Sigmoid colon (tissue), 7 donors: ENCODE data around the gene CACHD1. TPM values are rescaled to one million over a fixed set of nuclear protein-coding genes. Genes with fewer than 3 reads are reported as not detected.
"Not testable (repeated sequence)": the region's sequence is repeated elsewhere in the genome, so short reads cannot be mapped to it uniquely, and the experiment has no call there.

Experiments used
- DNase-seq: peaks from one replicate; pipeline ENCODE4 v3.0.0-alpha.2; 2019
- H3K27ac ChIP-seq, 4 donors: fragments of 200-600 bp; sonication (generic); one replicate each; pipeline ENCODE4 v1.5.1; 2016 to 2019; ENCODE audit warnings: mild to moderate bottlenecking in 1 of 4
- H3K27me3 ChIP-seq, 3 donors: fragments of 200-600 bp; sonication (generic); one replicate each; pipeline ENCODE4 v1.5.1; 2019; ENCODE audit warnings: mild to moderate bottlenecking in 1 of 3
- H3K36me3 ChIP-seq, 4 donors: fragments of 200-600 bp; sonication (generic); one replicate each; pipeline ENCODE4 v1.5.1; 2016 to 2019
- H3K4me1 ChIP-seq, 4 donors: fragments of 200-600 bp; sonication (generic); one replicate each; pipeline ENCODE4 v1.5.1; 2017 to 2019
- H3K4me3 ChIP-seq, 4 donors: fragments of 200-600 bp; sonication (generic); one replicate each; pipeline ENCODE4 v1.5.1; 2017 to 2019; ENCODE audit warnings: mild to moderate bottlenecking in 2 of 4, moderate library complexity in 1 of 4
- H3K9me3 ChIP-seq, 4 donors: fragments of 200-600 bp in 3 of 4; sonication (generic) in 3 of 4; one replicate each; pipeline versions ENCODE4 v1.5.1 to v1.6.1; 2013 to 2019
- CTCF ChIP-seq, 4 experiments: fragments of 450-650 bp in 3 of 4; fragments of 200-600 bp in 1 of 4; IDR thresholded peaks; one replicate each; pipeline ENCODE4 v1.5.1; 2016 to 2019; ENCODE audit warnings: antibody characterized with exemption in 4 of 4, mild to moderate bottlenecking in 3 of 4, moderate library complexity in 2 of 4
- EP300 ChIP-seq, 4 donors: sonication (generic); formaldehyde crosslinking; IDR thresholded peaks; one replicate each; pipeline ENCODE4 v1.6.1; 2017; ENCODE audit warnings: antibody characterized with exemption in 4 of 4
- POLR2A ChIP-seq, 2 donors: fragments of 450-650 bp; IDR thresholded peaks; one replicate each; pipeline ENCODE4 v1.6.1; 2016; ENCODE audit warnings: antibody characterized with exemption in 2 of 2, mild to moderate bottlenecking in 2 of 2, moderate library complexity in 2 of 2
- POLR2AphosphoS5 ChIP-seq, 4 donors: sonication (generic); formaldehyde crosslinking; IDR thresholded peaks; one replicate each; pipeline ENCODE4 v1.6.1; 2017; ENCODE audit warnings: antibody characterized with exemption in 4 of 4
- WGBS, 2 donors: extraction: QIAGEN DNeasy Blood & Tissue Kit; methylation state at CpG; one replicate each; pipeline ENCODE4 v1.1.7; 2013; 5-methylcytosine and 5-hydroxymethylcytosine counted together
- intact Hi-C: fragments of 100-400 bp; cut with DNase I; formaldehyde crosslinking; loops from one replicate; pipeline ENCODE4 v1.15.1; 2023
- polyA plus RNA-seq, 3 donors: library from polyadenylated mRNA; stranded (reverse); fragments of 200-250 nt; gene quantifications; one replicate each; pipeline ENCODE4 v1.2.3, GENCODE V29; 2013
- total RNA-seq, 4 donors: library from RNA; depleted of rRNA; stranded (reverse); fragments of >200 nt; gene quantifications; one replicate each; pipeline ENCODE4 v1.1.0, GENCODE V29; 2016
- donor health status: healthy with polysubstance abuse.
- donor health status: Bipolar disorder and iron deficiency.
- donor health status: healthy.

CACHD1 gene
- total and polyA plus RNA-seq, 7 donors, result 0.23 to 7.1 (median 3.7) TPM

DNA sequence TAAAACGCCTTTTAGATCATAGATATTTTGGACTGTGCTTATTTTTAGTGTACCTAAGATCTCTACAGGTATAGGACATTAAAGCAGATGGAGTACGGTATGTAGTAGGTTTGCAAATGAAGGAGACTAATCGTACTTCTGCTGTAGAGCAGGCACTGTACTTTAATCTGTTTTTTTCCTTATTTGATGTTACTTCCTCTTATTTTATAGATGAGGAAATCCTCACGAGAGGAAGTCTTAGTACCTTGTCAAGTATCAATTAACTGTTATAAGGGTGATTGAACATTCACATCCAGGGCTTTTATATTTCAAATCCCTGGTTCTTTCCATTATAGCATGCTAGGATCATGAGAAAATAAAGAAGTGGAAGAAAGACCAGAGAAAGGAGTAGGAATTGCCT lies 41.1 kb downstream of the CACHD1 start:
- no peak overlapping the region for H3K4me3 ChIP-seq
- no peaks in the 10 kb centered on the region for H3K9me3 ChIP-seq
- H3K36me3 ChIP-seq, result no peaks in the 10 kb centered on the region
- H3K4me1 ChIP-seq, result peaks cover 0 to 38% (median 32%) of the 10 kb centered on the region in 4 donors
- H3K27ac ChIP-seq, result no peak overlapping the region
- intact Hi-C loops, result no loop called here
- 60 to 64% methylated on average over 4 of the region's 4 CpGs for WGBS, 2 donors
- H3K27me3 ChIP-seq, result no peaks in the 10 kb centered on the region
- TF ChIP-seq EP300 (IDR thresholded peaks at IDR 0.05) (no peak), POLR2AphosphoS5 (IDR thresholded peaks at IDR 0.05) (no peak)
- DNase-seq, result no peak

GRCh38 chr1:64512206-64512605 lies 42.3 kb downstream of the CACHD1 start:
- H3K27ac ChIP-seq, H3K36me3 ChIP-seq, H3K27me3 ChIP-seq, DNase-seq, intact Hi-C loops, H3K4me3 ChIP-seq, H3K9me3 ChIP-seq: not testable (repeated sequence)
- WGBS, 2 donors, result 44 to 48% methylated on average over 2 of the region's 2 CpGs
- peaks cover 0 to 49% (median 42%) of the 10 kb centered on the region in 4 donors for H3K4me1 ChIP-seq

DNA sequence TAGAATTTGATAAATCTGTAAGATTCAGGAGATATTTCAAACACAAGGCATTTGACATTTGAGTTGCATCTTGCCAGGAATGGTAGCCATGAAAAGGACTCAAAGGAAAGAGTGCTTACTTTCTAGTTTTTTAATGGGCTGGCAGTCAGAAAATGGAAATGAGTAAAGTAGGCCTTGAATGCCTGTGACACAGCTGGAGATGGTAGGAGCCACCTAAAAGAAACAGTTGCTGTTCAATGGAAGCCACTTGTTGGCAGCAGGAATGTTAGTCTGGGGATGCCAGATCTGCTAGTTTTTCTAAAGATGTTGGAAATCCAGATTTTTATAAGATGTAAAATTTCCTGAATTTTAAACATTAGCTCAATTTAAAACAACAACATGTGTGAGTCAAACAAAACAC lies 43.6 kb downstream of the CACHD1 start:
- Histone ChIP-seq H3K4me1 (peaks cover 0 to 58% (median 48%) of the 10 kb centered on the region in 4 donors), H3K4me3 (peak overlapping the region in 1 of 4 donors; percentile 17), H3K27me3 (no peaks in the 10 kb centered on the region), H3K27ac (peak overlapping the region; percentile 48 to 75 (median 73)), H3K9me3 (no peaks in the 10 kb centered on the region), H3K36me3 (no peaks in the 10 kb centered on the region)
- TF ChIP-seq EP300 (IDR thresholded peaks at IDR 0.05) (no peak), POLR2A (IDR thresholded peaks at IDR 0.05) (no peak), POLR2AphosphoS5 (IDR thresholded peaks at IDR 0.05) (no peak), CTCF (IDR thresholded peaks at IDR 0.05) (no peak)
- no peak for DNase-seq
- intact Hi-C loops, result no loop called here

- H3K27me3 ChIP-seq, result no peaks in the 10 kb centered on the region
- intact Hi-C loops, result no loop called here
- H3K4me3 ChIP-seq, result peak overlapping the region in 1 of 4 donors; percentile 17
- no peak for DNase-seq
- WGBS, 2 donors, result 36 to 37% methylated on average over 1 of the region's 1 CpG
- peak overlapping the region; percentile 48 to 75 (median 73) for H3K27ac ChIP-seq
- TF ChIP-seq EP300 (IDR thresholded peaks at IDR 0.05), result peak; percentile 25 to 75 (median 64)
- peak; percentile 72 to 90 (median 83) for TF ChIP-seq POLR2AphosphoS5 (IDR thresholded peaks at IDR 0.05)
- TF ChIP-seq CTCF (IDR thresholded peaks at IDR 0.05), result no peak
- TF ChIP-seq POLR2A (IDR thresholded peaks at IDR 0.05), result no peak
- H3K4me1 ChIP-seq, result peaks cover 0 to 63% (median 52%) of the 10 kb centered on the region in 4 donors
- no peaks in the 10 kb centered on the region for H3K9me3 ChIP-seq
- H3K36me3 ChIP-seq, result no peaks in the 10 kb centered on the region
Measured at GRCh38 chr1:64514197-64514765, 44.4 kb downstream of the CACHD1 start.

DNA sequence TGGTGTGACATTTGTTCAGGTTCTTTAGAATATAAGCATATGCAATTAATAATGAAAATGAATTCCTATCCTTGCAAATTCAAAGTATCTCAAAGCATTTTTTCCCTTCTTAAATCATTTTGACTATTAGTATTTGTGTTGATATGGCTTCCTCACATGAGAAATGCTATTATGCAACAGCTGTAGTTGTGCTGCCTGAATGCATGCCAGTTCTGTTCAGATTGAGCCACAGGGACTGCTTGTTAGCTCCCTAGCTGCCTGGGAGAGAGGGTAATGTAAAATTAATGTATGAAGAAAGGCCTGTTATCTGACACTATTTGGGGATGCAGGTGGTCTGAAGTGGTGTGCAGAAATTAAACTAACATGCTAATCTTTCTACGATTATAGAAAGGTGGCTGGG lies 45.5 kb downstream of the CACHD1 start:
- no peaks in the 10 kb centered on the region for H3K27me3 ChIP-seq
- intact Hi-C loops, result no loop called here
- no peaks in the 10 kb centered on the region for H3K9me3 ChIP-seq
- peak overlapping the region in 3 of 4 donors; percentile 71 to 75 (median 75) for H3K27ac ChIP-seq
- DNase-seq, result peak; percentile 85
- peak; percentile 29 to 69 (median 47) for TF ChIP-seq POLR2AphosphoS5 (IDR thresholded peaks at IDR 0.05)
- TF ChIP-seq CTCF (IDR thresholded peaks at IDR 0.05), result no peak
- TF ChIP-seq POLR2A (IDR thresholded peaks at IDR 0.05), result no peak
- no peaks in the 10 kb centered on the region for H3K36me3 ChIP-seq
- H3K4me1 ChIP-seq, result peaks cover 0 to 74% (median 63%) of the 10 kb centered on the region in 4 donors
- no peak overlapping the region for H3K4me3 ChIP-seq
- WGBS, 2 donors, result 0% methylated on average over 1 of the region's 1 CpG

DNA sequence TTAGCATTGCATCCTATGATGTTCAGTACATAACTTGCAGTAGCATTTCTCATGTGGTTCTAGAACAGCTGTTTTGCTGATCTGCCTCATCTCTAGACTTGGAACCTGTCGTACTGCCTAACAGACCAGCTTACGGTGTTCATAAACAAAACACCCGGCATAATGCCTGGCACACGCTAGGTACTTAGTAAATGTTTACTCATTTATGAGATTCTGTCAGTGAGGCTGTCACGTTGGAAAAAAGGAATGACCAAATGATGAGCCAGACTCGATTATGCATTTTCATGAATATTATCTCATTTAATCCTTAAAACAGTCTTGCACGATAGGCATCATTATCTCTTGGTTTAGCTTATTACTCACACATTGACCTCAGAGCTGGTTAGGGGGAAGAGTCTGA lies 46.4 kb downstream of the CACHD1 start:
- no peaks in the 10 kb centered on the region for H3K36me3 ChIP-seq
- H3K9me3 ChIP-seq, result no peaks in the 10 kb centered on the region
- DNase-seq, result no peak
- WGBS, 2 donors, result 33 to 68% methylated on average over 7 of the region's 7 CpGs
- TF ChIP-seq EP300 (IDR thresholded peaks at IDR 0.05) (no peak), POLR2AphosphoS5 (IDR thresholded peaks at IDR 0.05) (no peak), CTCF (IDR thresholded peaks at IDR 0.05) (no peak), POLR2A (IDR thresholded peaks at IDR 0.05) (no peak)
- H3K27me3 ChIP-seq, result no peaks in the 10 kb centered on the region
- no peak overlapping the region for H3K27ac ChIP-seq
- no peak overlapping the region for H3K4me3 ChIP-seq
- peaks cover 0 to 76% (median 63%) of the 10 kb centered on the region in 4 donors for H3K4me1 ChIP-seq
- intact Hi-C loops, result no loop called here
